Stimulated activated CD4-positive, alpha-beta T cell treated with anti-CD3 and anti-CD28 coated beads, TNF-alpha, amount 100 ng/mL, for 4 hours (primary cell): ENCODE measurements around the gene TMCO2.

Experiments used
- DNase-seq, 3 experiments: peaks; one replicate each; pipeline ENCODE4 v3.0.0-alpha.2; 2020; ENCODE audit warnings: low read depth in 3 of 3

Gene TMCO2

DNA sequence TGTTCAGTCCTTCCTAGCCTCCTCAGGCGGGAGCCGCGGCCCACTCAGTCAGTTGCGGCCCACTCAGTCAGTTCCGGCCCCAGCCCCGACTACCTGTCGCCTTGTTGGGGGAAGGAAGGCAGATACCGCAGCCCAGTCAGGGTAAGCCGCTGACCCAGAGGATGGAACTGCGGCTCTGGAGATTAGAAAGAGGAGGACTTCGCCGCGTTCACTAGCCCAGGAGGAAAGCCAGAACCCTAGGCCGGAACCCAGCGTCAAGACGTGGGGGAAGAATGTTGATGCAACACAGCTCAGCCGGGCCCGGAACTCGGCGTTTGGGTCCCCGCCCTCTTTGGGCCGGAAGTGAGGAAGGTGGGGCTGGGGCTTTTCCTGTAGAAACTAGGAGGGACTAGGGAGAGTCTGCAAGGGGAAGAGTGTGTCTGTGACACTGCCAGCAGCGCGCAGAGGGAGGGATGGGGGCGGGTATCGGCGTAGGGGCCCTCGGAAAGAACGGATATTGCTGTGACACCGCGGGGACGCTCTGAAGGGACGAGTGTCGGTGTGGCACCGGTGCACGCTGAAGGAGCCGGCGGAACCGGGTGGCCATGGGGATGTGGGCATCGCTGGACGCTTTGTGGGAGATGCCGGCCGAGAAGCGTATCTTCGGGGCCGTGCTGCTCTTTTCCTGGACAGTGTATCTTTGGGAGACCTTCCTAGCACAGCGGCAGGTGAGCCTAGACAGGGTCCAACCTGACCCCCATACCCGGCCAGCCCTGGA is 10.1 kb downstream of the TMCO2 start, which contains the start of gene ZMPSTE24:
TSS of gene ZMPSTE24 (plus strand) at position 549 of the 757 bp plus-strand sequence. CDS start at position 585, 36 bp downstream.
- DNase-seq = peak; percentile 84 to 97 (median 92)

DNA sequence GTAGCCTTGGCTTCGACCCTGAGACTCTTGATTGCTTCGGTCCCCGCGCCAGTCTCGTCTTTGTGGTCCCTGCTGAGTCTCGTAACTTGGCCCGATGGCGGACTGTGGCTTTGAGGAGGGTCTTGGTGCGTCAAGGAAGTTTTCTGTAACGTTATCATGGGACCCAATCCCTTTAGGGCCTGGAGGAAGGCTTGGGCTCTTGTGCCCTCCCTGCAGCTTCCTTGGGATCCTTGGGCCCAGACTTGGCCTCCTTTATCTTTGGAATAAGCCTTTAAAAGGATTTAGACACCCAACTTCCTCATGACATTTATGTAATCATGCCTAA is 10.7 kb downstream of the TMCO2 start:
- no peak for DNase-seq

GRCh38 chr1:40264354-40264781 is 16.6 kb downstream of the TMCO2 start:
- no peak for DNase-seq

- DNase-seq = no peak
Observed at GRCh38 chr1:40265298-40265697, 17.6 kb downstream of the TMCO2 start.

DNA sequence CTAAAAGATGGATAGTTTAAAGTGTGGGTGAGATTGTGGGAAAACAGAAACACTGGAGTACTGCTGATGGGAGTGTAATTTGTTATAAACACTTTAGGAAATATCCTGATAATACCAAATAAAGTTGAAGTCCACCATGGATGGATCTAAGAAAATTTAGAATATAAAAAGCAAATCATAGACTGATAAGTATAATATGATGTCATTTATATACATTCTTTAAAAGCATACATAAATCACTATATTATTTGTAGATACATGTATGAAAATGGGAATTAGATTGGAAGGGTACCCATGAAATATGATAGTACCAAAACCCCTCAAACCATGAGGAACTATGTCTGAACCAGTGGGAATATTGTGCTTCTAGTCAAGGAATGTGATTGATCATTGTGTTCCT is 18.2 kb downstream of the TMCO2 start:
- DNase-seq = no peak

DNA sequence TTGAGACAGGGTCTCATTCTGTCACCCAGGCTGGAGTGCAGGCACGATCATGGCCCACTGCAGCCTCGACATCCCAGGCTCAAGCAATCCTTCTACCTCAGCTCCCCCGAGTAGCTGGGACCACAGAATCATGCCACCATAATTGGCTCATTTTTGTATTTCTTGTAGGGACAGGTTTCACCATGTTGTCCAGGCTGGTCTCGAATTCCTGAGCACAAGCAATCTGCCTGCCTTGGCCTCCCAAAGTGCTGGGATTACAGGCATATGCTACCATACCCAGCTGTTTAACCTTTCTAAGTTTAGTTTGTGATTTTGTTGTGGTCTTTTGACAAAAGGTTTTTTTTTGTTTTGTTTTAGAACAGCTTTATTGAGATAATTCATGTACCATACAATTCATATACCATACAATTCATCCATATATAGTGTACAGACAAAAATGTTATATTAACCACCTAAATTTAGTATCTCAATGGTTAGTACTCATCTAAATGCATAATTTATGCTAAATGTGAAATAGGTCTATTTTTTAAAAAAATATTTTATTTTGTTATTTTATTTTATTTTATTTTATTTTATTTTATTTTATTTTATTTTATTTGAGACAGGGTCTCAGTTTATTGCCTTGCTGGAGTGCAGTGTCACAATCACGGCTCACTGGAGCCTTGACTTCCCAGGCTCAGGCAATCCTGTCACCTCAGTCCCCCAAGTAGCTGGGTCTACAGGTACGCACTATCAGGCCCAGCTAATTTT is 19.2 kb downstream of the TMCO2 start:
- DNase-seq = no peak

GRCh38 chr1:40267767-40268187 is 20.0 kb downstream of the TMCO2 start:
- DNase-seq = no peak

DNA sequence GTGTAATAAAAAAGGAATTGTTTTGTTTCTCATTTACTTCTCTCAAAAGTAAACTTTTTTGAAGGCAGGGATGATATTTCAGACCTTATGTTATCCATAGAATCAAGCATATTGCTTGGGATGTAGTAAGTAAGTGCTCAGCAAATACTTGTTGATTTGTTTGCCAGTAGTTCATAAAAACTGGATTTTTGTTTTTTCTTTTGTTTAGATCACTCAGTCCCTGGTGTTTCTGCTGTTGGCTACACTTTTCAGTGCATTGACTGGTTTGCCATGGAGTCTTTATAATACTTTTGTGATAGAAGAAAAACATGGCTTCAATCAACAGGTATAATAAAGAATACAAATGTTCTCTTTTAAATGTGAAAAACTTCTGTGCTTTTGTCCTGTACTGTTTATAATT is 20.5 kb downstream of the TMCO2 start:
- DNase-seq = no peak

GRCh38 chr1:40270152-40270834 is 22.6 kb downstream of the TMCO2 start:
- no peak for DNase-seq

DNA sequence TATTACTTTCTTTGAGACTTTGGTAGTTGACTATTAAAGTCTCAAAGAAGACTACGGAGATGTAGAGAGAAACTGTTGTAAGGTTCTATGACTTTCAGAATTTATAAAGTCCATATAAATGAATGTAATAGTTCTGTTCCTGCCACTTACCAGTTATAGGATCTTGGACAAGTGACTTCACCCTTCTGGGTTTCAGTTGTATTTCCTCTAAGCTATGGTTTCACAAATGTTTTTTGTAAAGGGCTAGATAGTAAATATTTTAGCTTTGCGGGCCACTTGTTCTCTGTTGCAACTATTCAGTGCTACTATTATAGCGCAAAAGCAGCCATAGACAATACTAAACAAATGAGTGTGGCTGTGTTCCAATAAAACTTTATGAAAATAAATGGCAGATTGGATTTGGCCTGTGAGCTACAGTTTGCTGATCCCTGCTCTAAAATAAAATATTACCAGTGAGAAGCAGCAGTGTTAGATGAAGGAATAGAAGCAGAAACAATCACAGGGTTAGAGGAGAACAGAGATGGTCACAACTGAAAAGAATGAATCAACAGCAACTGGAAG is 25.0 kb downstream of the TMCO2 start:
- no peak for DNase-seq

DNA sequence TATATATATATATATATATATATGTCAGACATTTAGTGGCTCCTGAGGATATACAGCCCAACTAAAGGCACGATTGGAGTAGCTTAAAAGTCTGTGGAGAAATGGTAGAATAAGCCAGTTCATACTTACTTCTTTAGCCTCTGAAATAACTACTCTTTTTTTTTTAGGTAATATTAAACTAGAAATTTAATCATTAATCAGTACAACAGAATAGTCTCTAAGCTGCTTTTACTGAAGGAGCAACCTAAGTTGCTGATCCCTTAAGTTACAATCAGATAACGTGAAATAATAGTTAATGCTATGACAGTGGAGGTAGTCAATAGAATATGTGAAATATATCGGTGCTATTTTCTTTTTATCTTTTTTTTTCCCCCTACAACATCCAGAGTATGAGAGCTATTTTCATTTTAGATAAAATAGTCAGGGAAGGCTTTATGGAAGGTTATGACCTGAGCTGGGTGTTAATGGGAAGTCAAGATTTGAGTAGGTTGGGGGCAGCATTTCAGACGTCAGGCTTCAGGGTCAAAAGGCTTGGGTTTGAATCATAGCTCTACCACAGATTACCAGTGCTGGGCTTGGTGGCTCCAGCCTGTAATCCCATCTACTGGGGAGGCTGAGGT is 25.9 kb downstream of the TMCO2 start:
- no peak for DNase-seq

DNA sequence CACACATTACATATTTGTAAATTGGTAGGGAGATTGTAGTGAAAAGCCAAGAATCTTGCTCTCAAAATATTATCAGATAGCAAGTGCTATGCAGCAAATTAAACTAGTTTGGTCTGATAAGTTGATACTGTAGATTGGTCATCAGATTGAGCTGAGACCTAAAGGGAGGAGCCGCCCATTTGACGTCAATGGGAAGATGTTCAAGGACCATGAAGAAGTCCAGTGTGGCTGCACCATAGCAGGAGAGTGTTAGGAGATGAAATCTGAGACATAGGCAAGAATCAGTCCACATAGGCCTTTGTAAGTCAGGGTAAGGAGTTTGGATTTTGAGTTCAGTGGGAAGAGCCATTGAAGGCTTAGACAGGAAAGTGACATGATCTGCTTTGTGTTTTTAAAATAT is 26.6 kb downstream of the TMCO2 start:
- no peak for DNase-seq

DNA sequence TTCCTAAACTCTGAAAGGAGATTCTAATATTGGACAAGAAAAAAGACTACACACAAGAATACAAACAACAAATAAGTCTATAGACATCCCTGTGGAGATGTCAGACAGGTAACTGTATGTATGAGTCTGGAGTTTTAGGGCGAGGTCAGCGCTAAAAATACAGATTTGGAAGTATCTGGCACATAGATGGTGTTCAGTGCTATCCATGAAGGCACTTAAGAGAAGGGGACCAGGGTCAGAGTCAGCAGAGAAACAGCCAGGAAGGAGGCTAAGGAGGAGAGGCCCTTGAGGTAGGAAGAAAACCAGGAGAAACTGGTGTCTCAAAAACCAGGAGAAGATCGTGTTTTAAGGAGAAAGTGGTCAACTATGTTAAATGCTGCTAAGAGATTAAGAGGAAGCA is 28.4 kb downstream of the TMCO2 start:
- no peak for DNase-seq

DNA sequence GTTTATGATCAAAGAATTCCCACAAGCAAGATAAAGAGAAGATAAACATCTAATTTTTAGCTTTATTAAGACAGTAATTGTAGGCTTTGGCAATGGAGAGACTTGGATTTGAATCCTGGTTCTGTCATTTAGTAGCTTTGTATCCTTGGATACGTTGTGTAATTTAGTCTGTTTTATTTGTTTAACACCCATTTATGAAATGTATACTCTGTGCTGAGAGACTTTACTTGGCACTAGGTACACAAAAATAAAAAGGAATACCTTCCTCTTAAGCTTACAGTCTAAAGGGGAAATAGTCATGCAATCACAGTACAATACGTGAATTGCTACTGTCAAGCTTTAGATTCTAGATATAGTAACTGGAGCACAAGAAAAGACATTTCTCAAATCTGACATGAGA is 34.1 kb downstream of the TMCO2 start:
- DNase-seq = no peak

- no peak for DNase-seq
Observed at GRCh38 chr1:40291293-40291692, 43.6 kb downstream of the TMCO2 start.

DNA sequence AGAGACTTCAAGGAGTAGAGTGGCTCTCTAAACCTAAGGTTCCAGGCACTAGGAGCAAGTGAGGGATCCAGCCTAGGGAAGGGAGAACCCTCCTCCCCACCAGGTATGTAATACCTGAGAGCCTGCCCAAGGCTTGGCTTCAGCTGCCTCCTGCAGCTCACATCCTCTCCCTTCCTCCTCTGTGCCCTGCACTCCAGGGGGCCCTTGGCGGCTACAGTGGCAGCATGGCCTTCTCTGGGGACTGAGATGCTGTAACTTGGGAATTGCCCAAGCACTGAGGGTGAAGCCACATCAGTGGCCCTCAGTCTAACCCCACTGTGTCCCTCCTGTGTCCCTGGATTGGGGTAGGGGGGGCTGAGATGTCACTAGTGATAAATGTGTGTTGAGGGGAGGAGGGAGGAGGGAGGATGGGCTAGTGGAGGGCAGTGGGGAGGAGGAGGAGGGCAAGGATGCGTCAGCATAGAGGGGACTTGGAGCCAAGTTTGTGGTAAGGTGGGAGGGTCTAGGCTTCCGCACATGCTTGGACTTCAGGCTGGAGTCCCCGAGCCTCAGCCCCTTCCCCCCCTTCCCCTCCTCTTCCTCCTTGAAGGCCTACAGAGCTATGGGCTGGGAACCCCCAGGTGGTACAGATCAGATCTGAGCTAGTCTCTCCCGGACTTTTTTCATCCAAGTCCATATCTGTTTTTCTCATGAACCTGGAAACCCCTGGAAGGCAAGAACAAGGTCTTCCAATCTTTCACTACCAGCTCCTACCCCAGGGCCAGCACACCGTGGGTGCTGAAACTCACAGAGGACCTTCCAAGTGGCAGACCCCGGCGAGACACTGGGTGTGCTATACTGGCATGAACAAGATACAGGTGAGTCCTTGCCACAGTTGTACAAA is 51.9 kb downstream of the TMCO2 start:
- no peak for DNase-seq

DNA sequence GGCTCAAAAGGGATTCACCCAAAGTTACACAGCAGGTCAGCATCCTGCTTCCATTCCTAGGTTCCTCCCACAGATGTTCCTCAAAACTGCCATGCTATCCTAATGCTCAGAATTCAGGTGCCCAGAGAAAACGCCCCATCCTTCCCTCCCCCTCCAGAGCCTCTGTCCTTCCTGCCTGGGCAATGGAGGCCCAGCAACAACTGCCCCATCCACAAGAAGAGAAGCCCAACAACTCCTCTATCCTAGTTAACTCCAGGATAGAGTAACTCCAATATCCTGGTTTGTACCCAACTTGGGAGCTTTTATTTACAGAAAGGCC is 52.5 kb downstream of the TMCO2 start:
- DNase-seq = no peak

DNA sequence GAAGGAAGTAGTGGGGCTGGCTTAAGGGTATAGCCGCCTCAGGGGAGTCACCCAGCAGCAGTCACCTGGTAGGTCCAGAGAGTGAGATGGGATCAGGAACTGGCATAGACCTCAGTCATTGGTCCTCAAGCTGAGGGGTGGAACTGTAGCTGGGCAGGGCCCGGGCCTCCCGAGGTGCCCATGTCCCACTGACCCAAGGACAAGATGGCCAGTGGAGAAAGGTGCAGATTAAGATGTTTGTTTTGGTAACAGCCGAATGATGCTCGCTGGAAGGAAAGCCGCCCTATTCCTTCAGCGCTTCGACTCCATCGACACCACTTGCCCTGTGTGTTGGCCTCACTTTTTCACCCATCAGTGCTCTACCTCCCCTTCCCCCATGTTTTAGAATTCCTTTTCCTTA is 52.9 kb downstream of the TMCO2 start:
- no peak for DNase-seq

DNA sequence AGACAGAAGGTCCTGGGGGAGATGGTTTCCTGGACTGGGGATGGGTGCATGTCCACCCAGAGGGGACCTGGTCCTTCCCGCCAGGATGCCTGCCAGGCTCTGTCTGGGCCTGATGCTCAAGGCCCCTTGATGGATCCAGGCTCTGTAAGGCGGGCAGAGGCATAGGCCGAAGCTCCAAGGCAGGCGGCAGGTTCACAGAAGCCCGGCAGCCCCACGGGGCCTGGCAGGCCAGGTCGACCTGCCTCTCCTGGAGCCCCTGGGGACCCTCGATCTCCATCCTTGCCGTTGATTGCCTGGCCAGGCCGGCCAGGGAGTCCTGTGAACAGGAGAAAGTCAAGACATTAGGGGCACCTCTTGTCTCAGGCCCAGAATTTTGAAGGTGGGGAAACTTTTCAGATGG is 53.3 kb downstream of the TMCO2 start:
- no peak for DNase-seq
